H4 (cell line): ENCODE measurements around the gene ANKRD13C. TPM values are rescaled to one million over a fixed set of nuclear protein-coding genes. Genes with fewer than 3 reads are reported as not detected.

Source experiments
- DNase-seq: peaks from one replicate; pipeline ENCODE4 v3.0.0-alpha.2; 2015; ENCODE audit warnings: low spot score
- total RNA-seq: library from RNA; depleted of rRNA; stranded (reverse); fragments of >200 nt; shearing (Covaris generic); gene quantifications from 2 replicates; pipeline ENCODE4 v1.2.3, GENCODE V29; 2014

The ANKRD13C gene
- total RNA-seq, 1 experiment from 2014 or later, result 24.2 TPM

GRCh38 chr1:70293186-70293843 lies 61.2 kb downstream of the ANKRD13C start:
- no peak for DNase-seq

- DNase-seq, result no peak
Observed at GRCh38 chr1:70290218-70290617, 64.3 kb downstream of the ANKRD13C start.

- no peak for DNase-seq
Observed at GRCh38 chr1:70288166-70288565, 66.4 kb downstream of the ANKRD13C start.

- DNase-seq, result no peak
Observed at GRCh38 chr1:70286453-70286852, 68.1 kb downstream of the ANKRD13C start.

- no peak for DNase-seq
Observed at GRCh38 chr1:70284366-70284765, 70.2 kb downstream of the ANKRD13C start.

- no peak for DNase-seq
Observed at GRCh38 chr1:70278710-70279109, 75.8 kb downstream of the ANKRD13C start.

- DNase-seq, result no peak
Observed at GRCh38 chr1:70277875-70278274, 76.6 kb downstream of the ANKRD13C start.

- no peak for DNase-seq
Observed at GRCh38 chr1:70265946-70266345, 88.6 kb downstream of the ANKRD13C start.

GRCh38 chr1:70264839-70265238 lies 89.7 kb downstream of the ANKRD13C start:
- DNase-seq, result no peak

GRCh38 chr1:70256664-70257063 lies 97.9 kb downstream of the ANKRD13C start:
- no peak for DNase-seq

- no peak for DNase-seq
Observed at GRCh38 chr1:70248729-70249128, 105.8 kb downstream of the ANKRD13C start.

GRCh38 chr1:70247768-70248167 lies 106.8 kb downstream of the ANKRD13C start:
- DNase-seq, result no peak

- no peak for DNase-seq
Observed at GRCh38 chr1:70247122-70247521, 107.4 kb downstream of the ANKRD13C start.

GRCh38 chr1:70239940-70240339 lies 114.6 kb downstream of the ANKRD13C start:
- DNase-seq, result no peak

- DNase-seq, result no peak
Observed at GRCh38 chr1:70234733-70235132, 119.8 kb downstream of the ANKRD13C start.

- no peak for DNase-seq
Observed at GRCh38 chr1:70231475-70231874, 123.0 kb downstream of the ANKRD13C start.

- no peak for DNase-seq
Observed at GRCh38 chr1:70228670-70229069, 125.9 kb downstream of the ANKRD13C start.

- no peak for DNase-seq
Observed at GRCh38 chr1:70227439-70227838, 127.1 kb downstream of the ANKRD13C start.

- no peak for DNase-seq
Observed at GRCh38 chr1:70224954-70225353, 129.6 kb downstream of the ANKRD13C start.

GRCh38 chr1:70222716-70223235 lies 131.7 kb downstream of the ANKRD13C start:
- DNase-seq, result no peak

GRCh38 chr1:70221238-70222121 lies 133.0 kb downstream of the ANKRD13C start, which contains the start of gene SRSF11:
Gene SRSF11 (plus strand): TSS chr1:70221380. CDS start chr1:70221637, 257 bp downstream.
- DNase-seq, result peak; percentile 95

GRCh38 chr1:70220517-70221237 lies 133.8 kb downstream of the ANKRD13C start:
- no peak for DNase-seq
